Upper lobe of left lung (tissue), 6 donors: ENCODE data around the gene APOBEC3C. TPM values are rescaled to one million over a fixed set of nuclear protein-coding genes. Genes with fewer than 3 reads are reported as not detected.
A peak's percentile ranks its signal among the peaks of the same experiment; 100 is the strongest.
"Not testable (repeated sequence)": the region's sequence is repeated elsewhere in the genome, so short reads cannot be mapped to it uniquely, and the experiment has no call there.

Experiments used
- ATAC-seq, 2 donors: fragments of 200-7000 bp; cut with Tn5 transposase; one replicate each; pipeline ENCODE4 v1.9.1; 2022; ENCODE audit warnings: mild to moderate bottlenecking in 2 of 2, moderate library complexity in 2 of 2; ENCODE audit not compliant: low FRiP score in 2 of 2
- DNase-seq, 2 donors: peaks; one replicate each; pipeline ENCODE4 v3.0.0-alpha.2; 2019 to 2020
- H3K27ac ChIP-seq, 4 donors: fragments of 200-600 bp; sonication (generic); one replicate each; pipeline ENCODE4 v1.5.1; 2016 to 2019
- H3K27me3 ChIP-seq, 4 donors: fragments of 200-600 bp; sonication (generic); one replicate each; pipeline ENCODE4 v1.5.1; 2017 to 2019
- H3K36me3 ChIP-seq, 4 donors: fragments of 200-600 bp; sonication (generic); one replicate each; pipeline ENCODE4 v1.5.1; 2016 to 2019
- H3K4me1 ChIP-seq, 4 donors: fragments of 200-600 bp; sonication (generic); one replicate each; pipeline ENCODE4 v1.5.1; 2018 to 2019
- H3K4me3 ChIP-seq, 4 donors: fragments of 200-600 bp; sonication (generic); one replicate each; pipeline ENCODE4 v1.5.1; 2017 to 2019; ENCODE audit warnings: mild to moderate bottlenecking in 2 of 4, moderate library complexity in 1 of 4
- H3K9me3 ChIP-seq, 4 donors: fragments of 200-600 bp; sonication (generic); one replicate each; pipeline ENCODE4 v1.5.1; 2018 to 2019
- CTCF ChIP-seq, 6 experiments: fragments of 450-650 bp in 4 of 6; fragments of 200-600 bp in 2 of 6; sonication (generic) in 2 of 6; IDR thresholded peaks; one replicate each; pipeline ENCODE4 v1.5.1; 2016 to 2019; ENCODE audit warnings: antibody characterized with exemption in 6 of 6
- EP300 ChIP-seq, 4 donors: sonication (generic); formaldehyde crosslinking; IDR thresholded peaks; one replicate each; pipeline ENCODE4 v1.5.1; 2017; ENCODE audit warnings: antibody characterized with exemption in 4 of 4, control low read depth in 2 of 4
- POLR2A ChIP-seq, 4 donors: fragments of 450-650 bp; IDR thresholded peaks; one replicate each; pipeline ENCODE4 v1.5.1; 2016 to 2017; ENCODE audit warnings: antibody characterized with exemption in 4 of 4, mild to moderate bottlenecking in 2 of 4
- POLR2AphosphoS5 ChIP-seq, 2 donors: sonication (generic); formaldehyde crosslinking; IDR thresholded peaks; one replicate each; pipeline ENCODE4 v1.5.1; 2017; ENCODE audit warnings: antibody characterized with exemption in 2 of 2
- whole genome bisulfite sequencing, 2 donors: methylation state at CpG; one replicate each; pipeline ENCODE4 v1.1.5; 2017 to 2018; 5-methylcytosine and 5-hydroxymethylcytosine counted together
- total RNA-seq, 6 donors: library from RNA; depleted of rRNA in 4 of 6; stranded (reverse); fragments of >200 nt in 4 of 6; gene quantifications; one replicate each; pipeline versions ENCODE4 v1.1.0 to v1.2.1, GENCODE V29; 2016 to 2021
- donor health status: DM: no; HTN: no; CAD: no; lungs with moderate emphysema.
- donor health status: DM: no; HTN: yes; CAD: no; lungs with severe emphysema.

The APOBEC3C gene
- total RNA-seq, 6 donors from 2014 or later = 6.1 to 27.0 (median 11.1) TPM

DNA sequence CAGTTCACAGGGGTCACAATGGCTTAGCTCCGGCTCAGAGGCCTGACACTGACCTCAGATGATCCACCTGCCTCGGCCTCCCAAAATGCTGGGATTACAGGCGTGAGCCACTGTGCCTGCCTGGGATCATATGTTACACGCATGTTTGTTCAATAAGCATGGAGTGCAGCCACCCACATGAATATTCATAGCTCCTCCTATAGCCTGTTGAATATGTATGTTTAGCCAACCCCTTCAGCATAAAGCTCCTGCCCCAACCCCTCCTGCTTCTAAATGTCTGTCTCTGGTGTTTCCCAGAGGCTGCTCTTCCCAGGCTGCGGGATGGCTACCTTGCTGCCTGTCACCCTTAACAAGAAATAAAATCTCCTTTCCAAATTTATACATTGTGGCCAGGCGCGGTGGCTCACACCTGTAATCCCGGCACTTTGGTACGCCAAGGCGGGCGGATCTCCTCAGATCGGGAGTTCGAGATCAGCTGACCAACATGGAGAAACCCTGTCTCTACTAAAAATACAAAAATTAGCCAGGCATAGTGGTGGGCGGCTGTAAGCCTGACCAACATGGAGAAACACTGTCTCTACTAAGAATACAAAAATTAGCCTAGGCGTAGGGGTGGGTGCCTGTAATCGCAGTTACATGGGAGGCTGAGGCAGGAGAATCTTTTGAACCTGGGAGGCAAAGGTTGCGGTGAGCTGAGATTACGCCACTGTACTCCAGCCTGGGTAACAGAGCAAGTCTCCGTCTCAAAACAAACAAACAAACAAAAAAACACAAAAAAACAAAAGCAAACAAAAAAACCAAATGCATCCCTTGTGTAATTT, 25.5 kb downstream of the APOBEC3C start:
- no peak for ATAC-seq
- Histone ChIP-seq H3K4me3 (peak overlapping the region in 2 of 4 donors; percentile 65 to 69), H3K36me3 (peaks cover 0 to 7% (median 3%) of the 10 kb centered on the region in 4 donors), H3K27me3 (no peaks in the 10 kb centered on the region), H3K27ac (peak overlapping the region in 3 of 4 donors; percentile 86 to 95 (median 94)), H3K9me3 (no peaks in the 10 kb centered on the region), H3K4me1 (peaks cover 9 to 14% (median 12%) of the 10 kb centered on the region in 4 donors)
- no peak for TF ChIP-seq EP300 (IDR thresholded peaks at IDR 0.05)
- TF ChIP-seq POLR2A (IDR thresholded peaks at IDR 0.05) = no peak
- TF ChIP-seq CTCF (IDR thresholded peaks at IDR 0.05) = no peak
- TF ChIP-seq POLR2AphosphoS5 (IDR thresholded peaks at IDR 0.05) = no peak
- WGBS, 2 donors = 93 to 95% methylated on average over 19 of the region's 19 CpGs
- no peak for DNase-seq

- Histone ChIP-seq H3K27ac (peak overlapping the region; percentile 84 to 95 (median 90)), H3K4me1 (peaks cover 9 to 14% (median 12%) of the 10 kb centered on the region in 4 donors), H3K4me3 (peak overlapping the region in 3 of 4 donors; percentile 59 to 69 (median 65))
- not testable (repeated sequence) for H3K27me3 ChIP-seq, DNase-seq, ATAC-seq, H3K36me3 ChIP-seq, H3K9me3 ChIP-seq
- 28 to 41% methylated on average over 8 of the region's 14 CpGs for WGBS, 2 donors
These were observed 26.1 kb downstream of the APOBEC3C start for GRCh38 chr22:39040155-39040537.

GRCh38 chr22:39040538-39041296, 26.7 kb downstream of the APOBEC3C start, which contains the start of gene APOBEC3F:
Gene APOBEC3F (plus strand): TSS chr22:39040864. CDS start chr22:39040961, 97 bp downstream.
- peak within 1 kb of the TSS; percentile 84 to 95 (median 90) for H3K27ac ChIP-seq
- ATAC-seq = peak; percentile 93
- TF ChIP-seq CTCF (IDR thresholded peaks at IDR 0.05) = peak in 1 of 6 experiments; percentile 18
- peak in 3 of 4 donors; percentile 43 to 68 (median 43) for TF ChIP-seq POLR2A (IDR thresholded peaks at IDR 0.05)
- TF ChIP-seq POLR2AphosphoS5 (IDR thresholded peaks at IDR 0.05) = peak in 1 of 2 donors; percentile 62
- peaks cover 9 to 14% (median 12%) of the 10 kb centered on the region in 4 donors for H3K4me1 ChIP-seq
- peaks cover 0 to 12% (median 3%) of the 10 kb centered on the region in 4 donors for H3K36me3 ChIP-seq
- H3K27me3 ChIP-seq, H3K9me3 ChIP-seq: not testable (repeated sequence)
- peak; percentile 72 to 82 for DNase-seq
- H3K4me3 ChIP-seq = peak within 1 kb of the TSS; percentile 25 to 69 (median 62)
- 4 to 5% methylated on average over 11 to 13 of the region's 21 CpGs for whole genome bisulfite sequencing, 2 donors

- no peak for TF ChIP-seq POLR2AphosphoS5 (IDR thresholded peaks at IDR 0.05)
- TF ChIP-seq POLR2A (IDR thresholded peaks at IDR 0.05) = no peak
- no peak for TF ChIP-seq EP300 (IDR thresholded peaks at IDR 0.05)
- TF ChIP-seq CTCF (IDR thresholded peaks at IDR 0.05) = no peak
- Histone ChIP-seq H3K27me3 (no peaks in the 10 kb centered on the region), H3K4me1 (peaks cover 9 to 14% (median 12%) of the 10 kb centered on the region in 4 donors), H3K9me3 (no peaks in the 10 kb centered on the region), H3K27ac (peak overlapping the region in 2 of 4 donors; percentile 86 to 95), H3K36me3 (peaks cover 0 to 16% (median 3%) of the 10 kb centered on the region in 4 donors), H3K4me3 (no peak overlapping the region)
- 93 to 94% methylated on average over 7 of the region's 7 CpGs for WGBS, 2 donors
- peak in 1 of 2 donors; percentile 38 for DNase-seq
- ATAC-seq = no peak
These were observed 27.9 kb downstream of the APOBEC3C start for GRCh38 chr22:39041908-39042307.

- H3K9me3 ChIP-seq, H3K27ac ChIP-seq, H3K27me3 ChIP-seq, DNase-seq, H3K4me3 ChIP-seq, ATAC-seq: not testable (repeated sequence)
- 94 to 96% methylated on average over 18 of the region's 18 CpGs for WGBS, 2 donors
- Histone ChIP-seq H3K4me1 (peaks cover 9 to 14% (median 12%) of the 10 kb centered on the region in 4 donors), H3K36me3 (peaks cover 0 to 16% (median 3%) of the 10 kb centered on the region in 4 donors)
These were observed 29.0 kb downstream of the APOBEC3C start for GRCh38 chr22:39043063-39043462.

- 78 to 93% methylated on average over 14 of the region's 14 CpGs for WGBS, 2 donors
- ATAC-seq, H3K27me3 ChIP-seq, H3K27ac ChIP-seq, H3K9me3 ChIP-seq, H3K4me3 ChIP-seq: not testable (repeated sequence)
- peak in 1 of 2 donors; percentile 68 for DNase-seq
- Histone ChIP-seq H3K4me1 (peaks cover 9 to 11% (median 10%) of the 10 kb centered on the region in 4 donors), H3K36me3 (peaks cover 0 to 16% (median 3%) of the 10 kb centered on the region in 4 donors)
These were observed 31.1 kb downstream of the APOBEC3C start for GRCh38 chr22:39045136-39045535.

GRCh38 chr22:39049486-39049885, 35.4 kb downstream of the APOBEC3C start:
- 82 to 86% methylated on average over 7 of the region's 7 CpGs for WGBS, 2 donors
- not testable (repeated sequence) for H3K27ac ChIP-seq, H3K36me3 ChIP-seq, H3K4me1 ChIP-seq, DNase-seq, H3K9me3 ChIP-seq, H3K4me3 ChIP-seq, ATAC-seq, H3K27me3 ChIP-seq

DNA sequence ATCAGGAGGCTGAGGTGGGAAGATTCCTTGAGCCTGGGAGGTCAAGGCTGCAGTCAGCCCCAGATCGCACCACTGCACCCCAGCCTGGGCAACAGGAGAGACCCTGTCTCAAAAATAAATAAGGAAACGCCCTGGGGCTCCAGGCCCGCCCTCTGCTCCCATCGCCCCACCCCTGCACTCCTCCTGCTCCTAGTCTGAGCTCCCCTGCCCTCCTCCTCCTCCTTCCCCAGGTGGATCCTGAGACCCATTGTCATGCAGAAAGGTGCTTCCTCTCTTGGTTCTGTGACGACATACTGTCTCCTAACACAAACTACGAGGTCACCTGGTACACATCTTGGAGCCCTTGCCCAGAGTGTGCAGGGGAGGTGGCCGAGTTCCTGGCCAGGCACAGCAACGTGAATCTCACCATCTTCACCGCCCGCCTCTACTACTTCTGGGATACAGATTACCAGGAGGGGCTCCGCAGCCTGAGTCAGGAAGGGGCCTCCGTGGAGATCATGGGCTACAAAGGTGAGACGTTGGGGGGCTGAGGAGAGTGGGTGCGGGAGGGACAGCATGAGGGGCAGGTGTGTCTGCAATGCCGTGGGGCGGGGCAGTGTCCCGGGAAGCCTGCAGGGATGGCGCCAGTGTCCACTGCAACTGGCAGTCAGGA, 37.9 kb downstream of the APOBEC3C start:
- not testable (repeated sequence) for H3K27ac ChIP-seq, H3K9me3 ChIP-seq, DNase-seq, H3K4me3 ChIP-seq, H3K27me3 ChIP-seq, H3K36me3 ChIP-seq, H3K4me1 ChIP-seq
- ATAC-seq = peak in 1 of 2 donors; percentile 6
- 81 to 90% methylated on average over 10 to 14 of the region's 18 CpGs for WGBS, 2 donors
